CD4-positive, CD25-positive, alpha-beta regulatory T cell (primary cell): ENCODE data around the gene PLB1. TPM values are rescaled to one million over a fixed set of nuclear protein-coding genes. Genes with fewer than 3 reads are reported as not detected.

Experiments used
- ATAC-seq, 2 donors: fragments of 150-1000 bp; cut with Tn5 transposase; one replicate each; pipeline ENCODE4 v1.10.0; 2021; ENCODE audit warnings: low read depth in 2 of 2, moderate number of reproducible peaks in 2 of 2, moderate library complexity in 1 of 2
- DNase-seq, 3 donors: peaks; one replicate each; pipeline versions ENCODE4 v3.0.0 to v3.0.0-alpha.2; 2012 to 2022; ENCODE audit warnings: mixed read lengths in 1 of 3
- H3K27ac ChIP-seq: one replicate; pipeline ENCODE4 v1.7.0; 2013; ENCODE audit warnings: mild to moderate bottlenecking, low read length; ENCODE audit not compliant: insufficient read depth, poor library complexity, severe bottlenecking
- H3K27me3 ChIP-seq: one replicate; pipeline ENCODE4 v1.7.0; 2013; ENCODE audit warnings: low read length; ENCODE audit not compliant: control insufficient read depth, insufficient read depth
- H3K36me3 ChIP-seq: one replicate; pipeline ENCODE4 v1.7.0; 2013; ENCODE audit warnings: mild to moderate bottlenecking, low read length, moderate library complexity; ENCODE audit not compliant: control insufficient read depth, insufficient read depth
- H3K4me1 ChIP-seq: 2 replicates; pipeline ENCODE4 v1.7.0; 2013; ENCODE audit warnings: mild to moderate bottlenecking, low read length; ENCODE audit not compliant: insufficient read depth, control insufficient read depth, poor library complexity, severe bottlenecking
- H3K4me3 ChIP-seq: one replicate; pipeline ENCODE4 v1.7.0; 2013; ENCODE audit warnings: low read depth, mild to moderate bottlenecking, low read length, moderate library complexity
- H3K9me3 ChIP-seq, 2 experiments: 1 replicate in 1 of 2; 2 replicates in 1 of 2; pipeline ENCODE4 v1.7.0; 2013; ENCODE audit warnings: low read length in 2 of 2, mild to moderate bottlenecking in 1 of 2, moderate library complexity in 1 of 2; ENCODE audit not compliant: control insufficient read depth in 2 of 2
- H3K27ac Mint-ChIP-seq, 3 donors: one replicate each; pipeline ENCODE4 v1.8.0; 2020 to 2022; ENCODE audit warnings: mild to moderate bottlenecking in 3 of 3, mixed read lengths in 3 of 3, moderate library complexity in 2 of 3
- H3K27me3 Mint-ChIP-seq: one replicate; pipeline ENCODE4 v1.8.0; 2022; ENCODE audit warnings: mild to moderate bottlenecking, mixed read lengths
- H3K36me3 Mint-ChIP-seq: one replicate; pipeline ENCODE4 v1.8.0; 2020; ENCODE audit warnings: mixed read lengths
- H3K4me1 Mint-ChIP-seq, 4 donors: one replicate each; pipeline ENCODE4 v1.8.0; 2020 to 2022; ENCODE audit warnings: mixed read lengths in 4 of 4, mild to moderate bottlenecking in 1 of 4
- H3K4me3 Mint-ChIP-seq, 4 donors: one replicate each; pipeline ENCODE4 v1.8.0; 2020 to 2022; ENCODE audit warnings: mild to moderate bottlenecking in 4 of 4, mixed read lengths in 4 of 4, moderate library complexity in 3 of 4
- H3K9me3 Mint-ChIP-seq, 7 donors: one replicate each; pipeline ENCODE4 v1.8.0; 2020 to 2022; ENCODE audit warnings: mixed read lengths in 7 of 7, mild to moderate bottlenecking in 3 of 7, moderate library complexity in 2 of 7
- polyA plus RNA-seq, 4 donors: library from polyadenylated mRNA; unstranded; fragments of 300-500 nt; fragmentation: Illumina TruSeq; gene quantifications; one replicate each; pipeline ENCODE4 v1.2.3, GENCODE V29; 2021
- total RNA-seq: library from RNA; stranded (reverse); gene quantifications from one replicate; pipeline ENCODE4 v1.2.3, GENCODE V29; 2022

PLB1 gene
- total and polyA plus RNA-seq, 5 donors from 2014 or later, result 0.08 to 2.5 (median 0.97) TPM

- Histone ChIP-seq H3K36me3 (no peaks in the 10 kb centered on the region), H3K27me3 (no peaks in the 10 kb centered on the region), H3K27ac (no peak overlapping the region), H3K4me1 (no peaks in the 10 kb centered on the region), H3K4me3 (no peak overlapping the region), H3K9me3 (no peaks in the 10 kb centered on the region)
- DNase-seq, result no peak
- Mint-ChIP-seq H3K36me3 (no peaks in the 10 kb centered on the region), H3K27me3 (no peaks in the 10 kb centered on the region), H3K4me1 (no peaks in the 10 kb centered on the region), H3K4me3 (no peak overlapping the region), H3K27ac (no peak overlapping the region), H3K9me3 (peaks cover 0 to 5% (median 0%) of the 10 kb centered on the region in 7 donors)
- no peak for ATAC-seq
Observed at GRCh38 chr2:28490558-28490957, 5.3 kb upstream of the PLB1 start.

- DNase-seq (no peak), ATAC-seq (no peak)
- Mint-ChIP-seq H3K4me3 (no peak overlapping the region), H3K27ac (no peak overlapping the region), H3K27me3 (peaks cover 8% of the 10 kb centered on the region), H3K36me3 (no peaks in the 10 kb centered on the region), H3K4me1 (peaks cover 0 to 6% (median 0%) of the 10 kb centered on the region in 4 donors), H3K9me3 (peaks cover 0 to 5% (median 0%) of the 10 kb centered on the region in 7 donors)
- Histone ChIP-seq H3K4me1 (no peaks in the 10 kb centered on the region), H3K9me3 (no peaks in the 10 kb centered on the region), H3K4me3 (no peak overlapping the region), H3K27me3 (no peaks in the 10 kb centered on the region), H3K27ac (no peak overlapping the region), H3K36me3 (no peaks in the 10 kb centered on the region)
Observed at GRCh38 chr2:28492282-28492681, 3.6 kb upstream of the PLB1 start.

- H3K4me3 ChIP-seq, result no peak overlapping the region
- Mint-ChIP-seq H3K4me1 (peaks cover 0 to 6% (median 0%) of the 10 kb centered on the region in 4 donors), H3K4me3 (no peak overlapping the region), H3K27me3 (peaks cover 17% of the 10 kb centered on the region), H3K36me3 (no peaks in the 10 kb centered on the region), H3K27ac (no peak overlapping the region), H3K9me3 (peaks cover 0 to 5% (median 0%) of the 10 kb centered on the region in 7 donors)
- H3K4me1 ChIP-seq, result no peaks in the 10 kb centered on the region
- no peak for ATAC-seq
- no peak overlapping the region for H3K27ac ChIP-seq
- no peaks in the 10 kb centered on the region for H3K9me3 ChIP-seq
- H3K36me3 ChIP-seq, result no peaks in the 10 kb centered on the region
- H3K27me3 ChIP-seq, result no peaks in the 10 kb centered on the region
- DNase-seq, result no peak
Observed at GRCh38 chr2:28493636-28494035, 2.2 kb upstream of the PLB1 start.

- Histone ChIP-seq H3K9me3 (no peaks in the 10 kb centered on the region), H3K36me3 (no peaks in the 10 kb centered on the region), H3K4me1 (no peaks in the 10 kb centered on the region), H3K27ac (no peak overlapping the region), H3K4me3 (no peak overlapping the region), H3K27me3 (peaks cover 2% of the 10 kb centered on the region)
- Mint-ChIP-seq H3K4me3 (no peak overlapping the region), H3K4me1 (peaks cover 0 to 6% (median 0%) of the 10 kb centered on the region in 4 donors), H3K9me3 (peaks cover 0 to 2% (median 0%) of the 10 kb centered on the region in 7 donors), H3K27me3 (peaks cover 25% of the 10 kb centered on the region), H3K36me3 (no peaks in the 10 kb centered on the region), H3K27ac (no peak overlapping the region)
- DNase-seq (no peak), ATAC-seq (no peak)
Observed at GRCh38 chr2:28496781-28497180, 921 bp downstream of the PLB1 start.

GRCh38 chr2:28497206-28497605, 1.3 kb downstream of the PLB1 start:
- Mint-ChIP-seq H3K27ac (peak overlapping the region in 1 of 3 donors; percentile 33), H3K4me3 (no peak overlapping the region), H3K36me3 (no peaks in the 10 kb centered on the region), H3K9me3 (peaks cover 0 to 2% (median 0%) of the 10 kb centered on the region in 7 donors), H3K4me1 (peaks cover 0 to 6% (median 0%) of the 10 kb centered on the region in 4 donors), H3K27me3 (peaks cover 26% of the 10 kb centered on the region)
- Histone ChIP-seq H3K36me3 (no peaks in the 10 kb centered on the region), H3K27ac (no peak overlapping the region), H3K4me3 (no peak overlapping the region), H3K4me1 (no peaks in the 10 kb centered on the region), H3K27me3 (peaks cover 2% of the 10 kb centered on the region), H3K9me3 (no peaks in the 10 kb centered on the region)
- ATAC-seq, result no peak
- no peak for DNase-seq

- Histone ChIP-seq H3K27me3 (peaks cover 3% of the 10 kb centered on the region), H3K4me1 (no peaks in the 10 kb centered on the region), H3K9me3 (no peaks in the 10 kb centered on the region), H3K27ac (no peak overlapping the region), H3K4me3 (no peak overlapping the region), H3K36me3 (no peaks in the 10 kb centered on the region)
- Mint-ChIP-seq H3K27ac (no peak overlapping the region), H3K9me3 (peaks cover 0 to 2% (median 0%) of the 10 kb centered on the region in 7 donors), H3K4me1 (peaks cover 0 to 6% (median 0%) of the 10 kb centered on the region in 4 donors), H3K36me3 (no peaks in the 10 kb centered on the region), H3K4me3 (no peak overlapping the region), H3K27me3 (peaks cover 30% of the 10 kb centered on the region)
- DNase-seq (no peak), ATAC-seq (no peak)
Observed at GRCh38 chr2:28499282-28499681, 3.4 kb downstream of the PLB1 start.

GRCh38 chr2:28505361-28505760, 9.5 kb downstream of the PLB1 start:
- H3K4me1 ChIP-seq, result peaks cover 6% of the 10 kb centered on the region
- H3K27ac ChIP-seq, result no peak overlapping the region
- no peak overlapping the region for H3K4me3 ChIP-seq
- Mint-ChIP-seq H3K27ac (no peak overlapping the region), H3K27me3 (peaks cover 28% of the 10 kb centered on the region), H3K4me1 (peaks cover 0 to 6% (median under 1%) of the 10 kb centered on the region in 4 donors), H3K9me3 (peaks cover 0 to under 1% (median 0%) of the 10 kb centered on the region in 7 donors), H3K36me3 (no peaks in the 10 kb centered on the region), H3K4me3 (no peak overlapping the region)
- no peaks in the 10 kb centered on the region for H3K36me3 ChIP-seq
- peaks cover 3% of the 10 kb centered on the region for H3K27me3 ChIP-seq
- DNase-seq (no peak), ATAC-seq (no peak)
- no peaks in the 10 kb centered on the region for H3K9me3 ChIP-seq

- H3K4me1 ChIP-seq, result peaks cover 6% of the 10 kb centered on the region
- H3K9me3 Mint-ChIP-seq, result peaks cover 0 to under 1% (median 0%) of the 10 kb centered on the region in 7 donors
- no peaks in the 10 kb centered on the region for H3K36me3 Mint-ChIP-seq
- H3K36me3 ChIP-seq, result no peaks in the 10 kb centered on the region
- peaks cover 26% of the 10 kb centered on the region for H3K27me3 Mint-ChIP-seq
- no peak overlapping the region for H3K4me3 ChIP-seq
- no peak overlapping the region for H3K27ac ChIP-seq
- ATAC-seq (no peak), DNase-seq (no peak)
- peaks cover 2% of the 10 kb centered on the region for H3K27me3 ChIP-seq
- H3K27ac Mint-ChIP-seq, result no peak overlapping the region
- H3K4me3 Mint-ChIP-seq, result no peak overlapping the region
- H3K9me3 ChIP-seq, result no peaks in the 10 kb centered on the region
- H3K4me1 Mint-ChIP-seq, result peaks cover 0 to 6% (median under 1%) of the 10 kb centered on the region in 4 donors
Observed at GRCh38 chr2:28506112-28506910, 10.5 kb downstream of the PLB1 start.
